ENCODE data around the gene ZNF440. TPM values are rescaled to one million over a fixed set of nuclear protein-coding genes. Genes with fewer than 3 reads are reported as not detected.
"Not testable (repeated sequence)": the region's sequence is repeated elsewhere in the genome, so short reads cannot be mapped to it uniquely, and the experiment has no call there.

The ZNF440 gene
- total RNA-seq, 3 donors from 2014 or later, result 4.2 to 4.6 (median 4.3) TPM

DNA sequence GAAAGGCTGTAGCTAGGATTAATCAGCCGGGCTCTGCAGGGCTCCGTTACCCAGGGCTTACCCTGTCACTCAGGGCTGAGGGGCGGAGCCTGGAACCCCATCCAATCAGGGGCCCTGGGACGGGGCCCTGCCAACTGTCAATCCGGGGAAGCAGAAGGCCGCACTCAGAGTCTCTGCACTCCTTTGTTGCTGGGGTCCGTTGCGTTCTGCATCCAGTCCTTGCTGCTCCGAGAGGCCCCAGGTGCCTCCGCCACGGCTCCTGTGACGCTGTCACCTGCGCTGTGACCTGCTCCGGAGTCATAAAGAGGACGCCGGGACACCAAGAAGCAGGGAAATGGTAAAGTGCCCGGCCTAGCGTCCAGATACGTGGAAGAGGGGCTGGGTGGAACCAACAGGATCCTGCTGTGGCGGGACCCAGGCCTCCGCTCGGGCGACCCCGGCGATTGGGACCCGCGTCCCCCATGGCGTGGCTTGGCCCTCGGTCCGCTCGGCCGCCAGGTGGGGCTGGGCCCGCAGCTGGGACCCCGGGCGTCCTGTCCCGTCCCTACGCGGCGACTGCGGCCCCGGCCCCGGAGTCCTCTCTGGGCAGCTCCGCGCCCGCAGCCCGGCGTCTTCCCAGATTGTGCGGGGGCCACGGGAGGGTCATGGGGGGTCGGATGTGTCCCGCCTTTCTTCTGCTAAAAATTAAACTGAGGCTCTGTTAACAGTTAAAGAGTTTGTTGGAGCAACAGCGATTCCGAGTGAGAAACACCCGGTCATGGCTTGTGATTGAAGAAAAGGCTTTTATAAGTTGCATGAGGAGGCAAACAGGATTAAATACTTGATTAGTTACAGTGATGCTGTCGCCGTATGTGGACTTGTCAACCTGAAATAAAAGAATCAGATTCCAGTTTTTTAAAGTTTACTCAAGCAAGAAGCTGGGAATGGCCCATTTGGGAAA lies 15.4 kb upstream of the ZNF440 start, which contains the start of gene ZNF491:
Gene ZNF491 (plus strand): TSS at position 133 of the 940 bp plus-strand sequence. CDS start 7,431 bp downstream, outside the sequence.
- ATAC-seq, result peak; percentile 99 to 100
- Mint-ChIP-seq H3K4me1 (ENCODE audit: low read depth) (peaks cover 13% of the 10 kb centered on the region), H3K9me3 (peaks cover 8% of the 10 kb centered on the region), H3K27me3 (ENCODE audit: low read depth) (no peaks in the 10 kb centered on the region), H3K4me3 (peak within 1 kb of the TSS; percentile 88), H3K36me3 (ENCODE audit: insufficient read depth) (no peaks in the 10 kb centered on the region)
- peak; percentile 77 for DNase-seq

DNA sequence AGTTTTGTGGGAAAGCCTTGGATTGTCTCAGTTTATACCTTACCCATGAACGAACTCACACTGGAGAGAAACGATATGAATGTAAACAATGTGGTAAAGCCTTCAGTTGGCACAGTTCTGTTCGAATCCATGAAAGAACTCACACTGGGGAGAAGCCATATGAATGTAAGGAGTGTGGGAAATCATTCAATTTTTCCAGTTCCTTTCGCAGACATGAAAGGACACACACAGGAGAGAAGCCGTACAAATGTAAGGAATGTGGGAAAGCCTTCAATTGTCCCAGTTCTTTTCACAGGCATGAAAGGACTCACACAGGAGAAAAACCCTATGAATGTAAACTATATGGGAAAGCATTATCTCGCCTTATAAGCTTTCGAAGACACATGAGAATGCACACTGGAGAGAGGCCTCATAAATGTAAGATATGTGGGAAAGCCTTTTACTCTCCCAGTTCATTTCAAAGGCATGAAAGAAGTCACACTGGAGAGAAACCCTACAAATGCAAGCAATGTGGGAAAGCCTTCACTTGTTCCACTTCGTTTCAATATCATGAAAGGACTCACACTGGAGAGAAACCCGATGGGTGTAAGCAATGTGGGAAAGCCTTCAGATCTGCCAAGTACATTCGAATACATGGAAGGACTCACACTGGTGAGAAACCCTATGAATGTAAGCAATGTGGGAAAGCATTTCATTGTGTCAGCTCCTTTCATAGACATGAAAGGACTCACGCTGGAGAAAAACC lies 7.5 kb upstream of the ZNF440 start:
- H3K9me3 Mint-ChIP-seq, result peaks cover 18% of the 10 kb centered on the region
- H3K36me3 Mint-ChIP-seq (ENCODE audit: insufficient read depth), result peaks cover 7% of the 10 kb centered on the region
- no peaks in the 10 kb centered on the region for H3K27me3 Mint-ChIP-seq (ENCODE audit: low read depth)
- no peak overlapping the region for H3K4me3 Mint-ChIP-seq
- no peak for ATAC-seq
- H3K4me1 Mint-ChIP-seq (ENCODE audit: low read depth), result no peaks in the 10 kb centered on the region
- no peak for DNase-seq

DNA sequence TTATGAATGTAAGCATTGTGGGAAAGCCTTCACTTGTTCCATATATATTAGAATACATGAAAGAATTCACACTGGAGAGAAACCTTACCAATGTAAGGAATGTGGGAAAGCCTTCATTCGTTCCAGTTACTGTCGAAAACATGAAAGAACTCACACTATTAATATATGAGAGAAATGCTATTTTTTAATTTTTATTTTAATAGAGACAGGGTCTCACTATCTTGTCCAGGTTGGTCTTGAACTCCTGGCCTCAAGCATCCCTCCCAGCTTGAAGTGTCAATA lies 7.0 kb upstream of the ZNF440 start:
- H3K4me3 Mint-ChIP-seq, result no peak overlapping the region
- H3K9me3 Mint-ChIP-seq, result peaks cover 18% of the 10 kb centered on the region
- no peaks in the 10 kb centered on the region for H3K27me3 Mint-ChIP-seq (ENCODE audit: low read depth)
- no peak for ATAC-seq
- H3K4me1 Mint-ChIP-seq (ENCODE audit: low read depth), result no peaks in the 10 kb centered on the region
- no peak for DNase-seq
- peaks cover 7% of the 10 kb centered on the region for H3K36me3 Mint-ChIP-seq (ENCODE audit: insufficient read depth)

DNA sequence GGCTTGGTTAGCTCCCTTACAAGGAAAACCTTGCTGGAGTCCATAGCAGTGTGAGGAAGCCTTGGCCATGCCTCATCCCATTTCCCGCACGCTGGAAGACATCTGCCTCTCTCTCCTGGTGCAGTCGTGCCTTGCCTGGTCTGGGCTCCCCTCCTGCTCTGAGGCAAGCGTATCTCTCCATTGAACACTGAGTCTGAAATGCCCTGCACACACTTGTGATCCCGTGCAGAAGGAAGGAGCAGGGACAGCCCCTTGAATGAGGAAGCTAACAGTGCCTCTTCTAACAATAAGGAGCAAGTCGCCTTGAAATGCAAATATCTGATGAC lies 407 bp upstream of the ZNF440 start:
- Mint-ChIP-seq H3K4me3 (peak overlapping the region; percentile 90), H3K36me3 (ENCODE audit: insufficient read depth) (peaks cover 7% of the 10 kb centered on the region), H3K9me3 (no peaks in the 10 kb centered on the region), H3K27me3 (ENCODE audit: low read depth) (no peaks in the 10 kb centered on the region), H3K4me1 (ENCODE audit: low read depth) (peaks cover 24% of the 10 kb centered on the region)
- ATAC-seq (peak; percentile 22 to 44), DNase-seq (no peak)

DNA sequence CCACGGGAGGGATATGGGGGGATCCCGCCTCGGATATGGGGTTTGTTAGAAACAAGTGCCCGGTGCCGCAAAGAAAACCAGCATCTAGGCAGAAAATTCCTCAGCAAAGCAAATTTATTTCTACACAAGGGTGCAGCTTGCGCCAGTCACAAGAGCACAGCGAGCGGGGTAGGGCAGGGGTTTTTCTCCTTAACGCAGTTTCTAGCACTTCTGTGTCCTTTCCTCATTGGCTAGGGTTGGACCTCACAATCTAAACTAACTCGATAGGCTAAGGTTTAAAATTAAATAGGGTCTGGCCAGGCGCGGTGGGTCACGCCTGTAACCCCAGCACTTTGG lies 595 bp downstream of the ZNF440 start:
- ATAC-seq, result peak in 1 of 2 donors; percentile 3
- Mint-ChIP-seq H3K27me3 (ENCODE audit: low read depth) (no peaks in the 10 kb centered on the region), H3K9me3 (no peaks in the 10 kb centered on the region), H3K4me1 (ENCODE audit: low read depth) (peaks cover 24% of the 10 kb centered on the region), H3K36me3 (ENCODE audit: insufficient read depth) (peaks cover 9% of the 10 kb centered on the region), H3K4me3 (peak overlapping the region; percentile 90)
- no peak for DNase-seq

DNA sequence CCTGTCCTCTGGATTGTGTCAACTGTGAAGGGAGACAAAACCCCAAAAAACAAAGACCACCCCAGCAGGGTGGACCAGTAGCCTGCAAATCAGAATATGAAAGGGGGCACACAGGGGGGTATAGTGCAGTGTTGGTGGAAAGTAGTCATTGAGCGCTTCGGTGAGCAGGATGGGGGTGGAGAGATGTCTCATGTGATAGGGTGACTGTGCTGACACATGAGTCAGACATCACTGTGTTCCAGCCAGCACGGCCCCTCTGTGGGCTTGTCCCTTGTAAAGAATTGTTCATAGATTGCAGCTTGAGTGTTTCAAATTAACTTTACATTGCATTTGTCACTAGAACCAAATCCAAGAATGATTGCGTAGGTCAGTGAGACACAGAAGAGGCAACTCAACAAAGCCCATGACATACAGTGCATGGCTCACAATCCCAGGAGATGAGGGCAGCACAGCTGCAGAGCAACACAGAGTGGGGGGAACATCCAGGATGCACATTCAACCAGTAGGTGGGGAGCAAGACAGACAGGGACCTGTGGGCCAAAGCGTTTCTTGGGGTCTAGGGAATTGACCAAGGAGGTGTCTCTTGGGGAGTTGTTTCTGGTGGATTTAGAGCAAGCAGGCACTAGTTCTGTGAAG lies 7.5 kb downstream of the ZNF440 start:
- H3K4me1 Mint-ChIP-seq (ENCODE audit: low read depth), result no peaks in the 10 kb centered on the region
- DNase-seq (no peak), ATAC-seq (no peak)
- peaks cover 34% of the 10 kb centered on the region for H3K36me3 Mint-ChIP-seq (ENCODE audit: insufficient read depth)
- H3K4me3 Mint-ChIP-seq, result no peak overlapping the region
- H3K27me3 Mint-ChIP-seq (ENCODE audit: low read depth), result no peaks in the 10 kb centered on the region
- H3K9me3 Mint-ChIP-seq, result peaks cover 7% of the 10 kb centered on the region

DNA sequence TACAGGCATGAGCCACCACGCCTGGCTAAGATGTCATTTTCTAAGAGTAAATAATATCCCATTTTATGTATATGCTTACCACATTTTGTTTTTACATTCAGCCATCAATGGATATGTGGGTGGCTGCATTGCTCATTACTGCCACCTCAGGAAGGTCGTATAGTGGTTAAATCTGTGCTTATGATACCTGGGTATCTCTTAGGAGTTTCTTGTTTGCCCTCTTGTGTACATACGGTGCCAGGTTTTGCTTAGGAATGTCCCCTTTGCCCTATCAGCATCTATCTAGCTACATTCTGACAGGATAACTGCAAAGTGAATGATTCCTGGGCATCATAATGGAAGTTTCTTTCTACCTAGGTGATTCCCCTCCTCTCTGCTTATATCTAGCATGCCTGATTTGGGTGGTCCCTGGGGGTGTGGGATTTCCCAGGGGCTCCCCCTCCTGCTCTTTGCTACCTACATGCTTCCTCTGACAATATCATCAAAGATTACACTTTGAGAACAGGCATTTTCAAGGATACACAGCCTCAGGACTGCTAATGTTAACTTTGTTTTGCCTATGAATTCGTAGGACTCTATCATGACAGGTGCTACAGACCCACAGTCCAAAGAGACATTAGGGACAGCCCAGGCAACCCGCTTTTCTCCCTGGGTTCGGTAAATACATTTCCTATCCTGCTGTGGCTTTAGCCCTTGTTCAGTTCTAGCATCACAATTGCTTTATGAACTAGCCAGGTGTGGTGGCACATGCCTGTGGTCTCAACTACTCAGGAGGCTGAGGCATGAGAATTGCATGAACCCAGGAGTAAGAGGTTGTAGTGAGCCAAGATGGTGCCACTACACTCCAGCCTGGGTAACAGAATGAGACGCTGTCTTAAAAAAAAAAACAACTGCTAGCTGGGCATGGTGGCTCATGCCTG lies 15.1 kb downstream of the ZNF440 start:
- H3K9me3 Mint-ChIP-seq, result peaks cover 47% of the 10 kb centered on the region

DNA sequence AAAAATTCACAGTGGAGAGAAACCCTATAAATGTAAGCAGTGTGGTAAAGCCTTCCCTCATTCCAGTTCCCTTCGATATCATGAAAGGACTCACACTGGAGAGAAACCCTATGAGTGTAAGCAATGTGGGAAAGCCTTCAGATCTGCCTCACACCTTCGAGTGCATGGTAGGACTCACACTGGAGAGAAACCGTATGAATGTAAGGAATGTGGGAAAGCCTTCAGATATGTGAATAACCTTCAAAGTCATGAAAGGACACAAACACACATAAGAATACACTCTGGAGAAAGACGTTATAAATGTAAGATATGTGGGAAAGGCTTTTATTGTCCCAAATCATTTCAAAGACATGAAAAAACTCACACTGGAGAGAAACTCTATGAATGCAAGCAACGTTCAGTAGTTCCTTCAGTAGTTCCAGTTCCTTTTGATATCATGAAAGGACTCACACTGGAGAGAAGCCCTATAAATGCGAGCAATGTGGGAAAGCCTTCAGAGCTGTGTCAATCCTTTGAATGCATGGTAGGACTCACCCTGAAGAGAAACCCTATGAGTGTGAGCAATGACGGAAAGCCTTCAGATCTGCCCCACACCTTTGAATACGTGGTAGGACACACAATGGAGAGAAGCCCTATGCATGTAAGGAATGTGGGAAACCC lies 18.3 kb downstream of the ZNF440 start:
- H3K4me3 Mint-ChIP-seq, result no peak overlapping the region
- ATAC-seq (no peak), DNase-seq (no peak)
- H3K36me3 Mint-ChIP-seq (ENCODE audit: insufficient read depth), result peaks cover 56% of the 10 kb centered on the region
- H3K27me3 Mint-ChIP-seq (ENCODE audit: low read depth), result no peaks in the 10 kb centered on the region
- no peaks in the 10 kb centered on the region for H3K4me1 Mint-ChIP-seq (ENCODE audit: low read depth)
- H3K9me3 Mint-ChIP-seq, result peaks cover 41% of the 10 kb centered on the region

More for the DNA sequence above, 15.1 kb downstream of the ZNF440 start:
- not testable (repeated sequence) for H3K4me3 Mint-ChIP-seq; H3K4me1 Mint-ChIP-seq (ENCODE audit: low read depth); ATAC-seq; DNase-seq; H3K27me3 Mint-ChIP-seq (ENCODE audit: low read depth)
- peaks cover 71% of the 10 kb centered on the region for H3K36me3 Mint-ChIP-seq (ENCODE audit: insufficient read depth)

DNA sequence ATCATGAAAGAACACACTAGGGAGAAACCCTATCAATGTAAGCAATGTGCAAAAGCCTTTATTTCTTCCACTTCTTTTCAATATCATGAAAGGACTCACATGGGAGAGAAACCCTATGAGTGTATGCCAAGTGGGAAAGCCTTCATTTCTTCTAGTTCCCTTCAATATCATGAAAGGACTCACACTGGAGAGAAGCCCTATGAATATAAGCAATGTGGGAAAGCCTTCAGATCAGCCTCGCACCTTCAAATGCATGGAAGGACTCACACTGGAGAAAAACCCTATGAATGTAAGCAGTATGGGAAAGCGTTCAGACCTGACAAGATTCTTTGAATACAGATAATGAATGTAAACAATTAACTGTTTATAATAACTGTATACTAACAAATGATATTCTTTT lies 19.5 kb downstream of the ZNF440 start:
- Mint-ChIP-seq H3K27me3 (ENCODE audit: low read depth) (no peaks in the 10 kb centered on the region), H3K9me3 (peaks cover 36% of the 10 kb centered on the region), H3K4me3 (no peak overlapping the region), H3K36me3 (ENCODE audit: insufficient read depth) (peaks cover 45% of the 10 kb centered on the region), H3K4me1 (ENCODE audit: low read depth) (no peaks in the 10 kb centered on the region)
- DNase-seq (no peak), ATAC-seq (no peak)

DNA sequence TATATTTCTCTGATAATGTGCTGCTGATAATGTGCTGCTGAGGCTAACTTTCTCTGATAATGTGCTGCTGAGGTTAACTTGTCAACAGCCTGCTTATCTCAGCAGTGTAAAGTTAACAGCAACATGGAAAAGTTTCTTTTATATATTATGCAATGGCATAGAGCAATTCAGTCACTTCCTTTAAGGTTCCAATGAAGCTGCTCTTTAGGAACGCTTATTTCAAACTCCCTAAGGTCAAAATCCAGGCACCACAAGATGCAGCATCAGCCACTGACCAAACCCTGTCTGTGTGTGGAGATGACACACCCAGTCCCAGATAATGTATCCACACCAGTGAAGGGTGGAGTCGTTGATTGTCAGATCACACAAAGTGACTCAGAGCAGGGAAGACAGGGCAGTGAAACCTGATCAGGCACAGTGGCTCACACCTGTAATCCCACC lies 21.6 kb downstream of the ZNF440 start:
- H3K36me3 Mint-ChIP-seq (ENCODE audit: insufficient read depth), result peaks cover 30% of the 10 kb centered on the region
- H3K4me3 Mint-ChIP-seq; DNase-seq; H3K4me1 Mint-ChIP-seq (ENCODE audit: low read depth); ATAC-seq; H3K27me3 Mint-ChIP-seq (ENCODE audit: low read depth): not testable (repeated sequence)
- H3K9me3 Mint-ChIP-seq, result peaks cover 21% of the 10 kb centered on the region

DNA sequence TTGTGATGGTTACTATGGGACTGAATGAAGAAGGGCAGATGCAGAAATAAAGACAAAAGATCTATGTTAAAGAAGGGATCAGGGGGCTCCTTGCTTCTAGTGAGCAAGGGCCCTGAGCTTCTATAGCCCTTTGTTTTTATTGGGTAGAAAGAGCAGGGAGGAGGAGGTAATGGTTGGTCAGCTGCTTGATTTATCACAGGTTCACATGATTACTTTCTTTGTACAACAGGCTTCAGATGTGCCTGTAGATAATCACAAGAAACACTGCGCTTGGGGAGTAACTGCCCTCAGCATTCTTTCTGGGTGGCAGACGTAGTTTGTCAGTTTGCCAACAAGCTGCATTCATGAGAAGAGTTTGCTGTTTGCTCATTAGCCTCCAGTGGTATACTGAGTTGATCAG lies 29.6 kb downstream of the ZNF440 start:
- peaks cover 3% of the 10 kb centered on the region for H3K9me3 Mint-ChIP-seq
- DNase-seq (no peak), ATAC-seq (no peak)
- no peaks in the 10 kb centered on the region for H3K36me3 Mint-ChIP-seq (ENCODE audit: insufficient read depth)
- peaks cover 8% of the 10 kb centered on the region for H3K4me1 Mint-ChIP-seq (ENCODE audit: low read depth)
- no peak overlapping the region for H3K4me3 Mint-ChIP-seq
- H3K27me3 Mint-ChIP-seq (ENCODE audit: low read depth), result no peaks in the 10 kb centered on the region

DNA sequence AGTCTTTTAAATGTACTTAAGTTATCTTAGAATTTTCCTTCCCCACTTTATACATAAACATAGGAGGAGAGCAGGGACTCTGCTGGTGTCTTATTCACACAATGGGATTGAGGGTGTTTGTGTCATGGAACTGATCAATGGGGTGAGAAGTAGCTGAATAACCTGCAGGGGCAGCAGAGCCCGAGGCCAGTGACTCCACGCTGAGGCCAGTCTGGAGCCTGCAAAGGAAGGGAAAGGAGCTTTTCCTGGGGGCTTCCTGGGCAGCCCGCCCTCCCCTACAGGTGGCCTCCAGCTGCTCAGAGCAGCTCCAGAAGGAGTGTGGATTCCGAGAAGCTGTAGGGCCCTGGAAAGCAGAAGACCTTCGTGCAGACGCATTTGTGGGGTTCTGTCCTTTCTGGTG lies 33.5 kb downstream of the ZNF440 start:
- not testable (repeated sequence) for H3K27me3 Mint-ChIP-seq (ENCODE audit: low read depth); ATAC-seq; H3K9me3 Mint-ChIP-seq; H3K36me3 Mint-ChIP-seq (ENCODE audit: insufficient read depth); DNase-seq
- peak overlapping the region; percentile 87 for H3K4me3 Mint-ChIP-seq
- H3K4me1 Mint-ChIP-seq (ENCODE audit: low read depth), result peaks cover 25% of the 10 kb centered on the region

DNA sequence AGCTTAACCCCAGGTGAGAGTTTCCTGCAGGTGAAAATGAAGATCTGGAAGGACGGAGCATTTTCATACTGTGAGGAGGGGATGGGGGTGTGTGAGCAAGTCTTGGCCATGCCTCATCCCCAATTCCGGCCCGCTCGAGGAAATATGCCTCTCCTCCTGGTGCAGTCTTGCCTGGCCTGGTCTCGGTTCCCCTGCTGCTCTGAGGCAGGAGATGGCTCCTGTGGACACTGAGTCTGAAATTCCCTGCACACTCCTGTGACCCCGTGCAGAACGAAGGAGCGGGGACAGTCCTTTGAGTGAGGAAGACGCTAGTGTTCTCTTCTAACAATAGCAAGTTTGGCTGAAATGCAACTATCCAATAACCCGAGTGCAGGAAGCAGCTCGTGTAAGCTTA lies 34.1 kb downstream of the ZNF440 start:
- Mint-ChIP-seq H3K4me1 (ENCODE audit: low read depth) (peaks cover 25% of the 10 kb centered on the region), H3K27me3 (ENCODE audit: low read depth) (no peaks in the 10 kb centered on the region), H3K4me3 (peak overlapping the region; percentile 87), H3K36me3 (ENCODE audit: insufficient read depth) (peaks cover 8% of the 10 kb centered on the region), H3K9me3 (no peaks in the 10 kb centered on the region)
- DNase-seq (no peak), ATAC-seq (peak in 1 of 2 donors; percentile 6)

All from activated T-cell treated with anti-CD3 and anti-CD28 coated beads, Interleukin-2, amount 50 U/mL, for 4 hours (primary cell).